ENCODE measurements around the gene GRXCR1. TPM values are rescaled to one million over a fixed set of nuclear protein-coding genes. Genes with fewer than 3 reads are reported as not detected.

GRXCR1 gene
- polyA plus RNA-seq, 3 donors = not detected

- WGBS, 3 donors = 63 to 82% (median 75%) methylated on average over 6 of the region's 6 CpGs
- H3K27ac ChIP-seq (ENCODE audit: low read depth, low read length) = no peak overlapping the region
Observed at GRCh38 chr4:43071069-43071468, 178.6 kb downstream of the GRXCR1 start.

Other genes starting within 250 kb of the GRXCR1 start
- gene ATP8A1, start 235.6 kb upstream of the GRXCR1 start, polyA plus RNA-seq = 1 to 10 TPM; 4.3 to 6.3 (median 5.3) TPM

Measured in adipose tissue (tissue), 3 donors.